Gastrocnemius medialis (tissue), 4 donors: ENCODE measurements around the gene MCUR1.

ENCODE experiments used
- CTCF ChIP-seq, 5 experiments: fragments of 450-650 bp in 3 of 5; fragments of 200-600 bp in 2 of 5; sonication (generic) in 2 of 5; IDR thresholded peaks in 4 of 5; conservative IDR thresholded peaks in 1 of 5; 1 replicate in 4 of 5; 2 replicates in 1 of 5; pipeline ENCODE4 v1.5.1; 2016 to 2019; ENCODE audit warnings: antibody characterized with exemption in 5 of 5, mild to moderate bottlenecking in 3 of 5, moderate library complexity in 3 of 5
- POLR2A ChIP-seq, 2 donors: fragments of 450-650 bp; IDR thresholded peaks; one replicate each; pipeline ENCODE4 v1.6.1; 2017; ENCODE audit warnings: antibody characterized with exemption in 2 of 2, mild to moderate bottlenecking in 2 of 2, moderate library complexity in 2 of 2

- TF ChIP-seq CTCF (IDR thresholded peaks at IDR 0.05 in 4 of 5, conservative IDR thresholded peaks at IDR 0.05 in 1 of 5) (no peak), POLR2A (IDR thresholded peaks at IDR 0.05) (no peak)
These were observed 6.7 kb downstream of the MCUR1 start for GRCh38 chr6:13807696-13808095.
